GM19463 (cell line): ENCODE data around the gene ARF1.
"Not testable (repeated sequence)": the region's sequence is repeated elsewhere in the genome, so short reads cannot be mapped to it uniquely, and the experiment has no call there.

Experiments used
- ATAC-seq: cut with Tn5 transposase; IDR thresholded peaks from one replicate; pipeline ENCODE4 v1.9.1; 2021; ENCODE audit warnings: mild to moderate bottlenecking, moderate library complexity; ENCODE audit not compliant: unreplicated experiment

Gene ARF1

GRCh38 chr1:228100822-228101613, 18.5 kb downstream of the ARF1 start:
- ATAC-seq: no peak

GRCh38 chr1:228101614-228101993, 19.1 kb downstream of the ARF1 start:
- no peak for ATAC-seq

GRCh38 chr1:228101994-228102790, 19.7 kb downstream of the ARF1 start:
- peak; percentile 23 for ATAC-seq

GRCh38 chr1:228102791-228103620, 20.5 kb downstream of the ARF1 start, which contains the start of gene C1orf35:
Gene C1orf35 (minus strand): TSS chr1:228103325. CDS start chr1:228103227, 98 bp downstream.
- peak; percentile 76 for ATAC-seq

GRCh38 chr1:228104526-228105269, 22.2 kb downstream of the ARF1 start:
- ATAC-seq: no peak

GRCh38 chr1:228105270-228105995, 22.9 kb downstream of the ARF1 start:
- no peak for ATAC-seq

GRCh38 chr1:228105996-228106799, 23.7 kb downstream of the ARF1 start:
- no peak for ATAC-seq

GRCh38 chr1:228106800-228107054, 24.2 kb downstream of the ARF1 start:
- no peak for ATAC-seq

- no peak for ATAC-seq
These were observed 25.1 kb downstream of the ARF1 start for GRCh38 chr1:228107636-228108035.

- ATAC-seq: no peak
These were observed 25.7 kb downstream of the ARF1 start for GRCh38 chr1:228108055-228108690.

GRCh38 chr1:228108742-228109072, 26.2 kb downstream of the ARF1 start:
- ATAC-seq: no peak

- ATAC-seq: peak; percentile 91
These were observed 26.8 kb downstream of the ARF1 start, which contains the start of gene MRPL55 for GRCh38 chr1:228109073-228109961. Gene MRPL55 (minus strand): TSS chr1:228109299. CDS start chr1:228108260, 1,039 bp downstream.

GRCh38 chr1:228109962-228110488, 27.5 kb downstream of the ARF1 start:
- peak; percentile 3 for ATAC-seq

GRCh38 chr1:228110556-228110955, 28.0 kb downstream of the ARF1 start:
- no peak for ATAC-seq

GRCh38 chr1:228111315-228111714, 28.8 kb downstream of the ARF1 start:
- ATAC-seq: not testable (repeated sequence)

GRCh38 chr1:228112167-228112566, 29.7 kb downstream of the ARF1 start:
- no peak for ATAC-seq

GRCh38 chr1:228112617-228113016, 30.1 kb downstream of the ARF1 start:
- ATAC-seq: no peak
